DND-41 (cell line): Measurements from ENCODE around the gene KIFAP3.
A peak's percentile ranks its signal among the peaks of the same experiment; 100 is the strongest.

Source experiments
- ATAC-seq: fragments of 200-7000 bp; cut with Tn5 transposase; 3 replicates; pipeline ENCODE4 v1.9.1; 2021; ENCODE audit warnings: low read depth; ENCODE audit not compliant: insufficient read depth
- DNase-seq: peaks from one replicate; pipeline ENCODE4 v3.0.0-alpha.2; 2020
- H2AFZ ChIP-seq: 2 replicates; pipeline ENCODE4 v1.6.0; 2012; ENCODE audit warnings: low read depth, low read length
- H3K27ac ChIP-seq: 2 replicates; pipeline ENCODE4 v1.5.1; 2012; ENCODE audit warnings: low read length, inconsistent platforms
- H3K27me3 ChIP-seq: fragments of 200-600 bp; sonication (generic); 2 replicates; pipeline ENCODE4 v1.6.0; 2012; ENCODE audit warnings: low read length, mild to moderate bottlenecking, inconsistent platforms; ENCODE audit not compliant: insufficient read depth, poor library complexity
- H3K36me3 ChIP-seq: 2 replicates; pipeline ENCODE4 v1.5.1; 2012; ENCODE audit warnings: low read length, inconsistent platforms; ENCODE audit not compliant: insufficient read depth
- H3K4me1 ChIP-seq: 2 replicates; pipeline ENCODE4 v1.5.1; 2012; ENCODE audit warnings: mild to moderate bottlenecking, low read length; ENCODE audit not compliant: insufficient read depth
- H3K4me2 ChIP-seq: 2 replicates; pipeline ENCODE4 v1.6.0; 2012; ENCODE audit warnings: mild to moderate bottlenecking, moderate library complexity, low read length, inconsistent platforms; ENCODE audit not compliant: insufficient read depth
- H3K4me3 ChIP-seq, 2 experiments: fragments of 200-600 bp in 1 of 2; shearing (Covaris generic) in 1 of 2; 2 replicates each; pipeline ENCODE4 v1.5.1; 2012 to 2016; ENCODE audit warnings: inconsistent platforms in 2 of 2, low read length in 2 of 2, mild to moderate bottlenecking in 2 of 2, low read depth in 1 of 2, moderate library complexity in 1 of 2
- H3K79me2 ChIP-seq: 2 replicates; pipeline ENCODE4 v1.6.0; 2012; ENCODE audit warnings: low read length, inconsistent platforms; ENCODE audit not compliant: insufficient read depth
- H3K9ac ChIP-seq: 2 replicates; pipeline ENCODE4 v1.6.0; 2012; ENCODE audit warnings: low read depth, mild to moderate bottlenecking, inconsistent platforms, low read length, moderate library complexity
- H3K9me3 ChIP-seq: 2 replicates; pipeline ENCODE4 v1.5.1; 2012; ENCODE audit warnings: low read length, moderate library complexity, mild to moderate bottlenecking, inconsistent platforms; ENCODE audit not compliant: insufficient read depth, severe bottlenecking
- H4K20me1 ChIP-seq: 2 replicates; pipeline ENCODE4 v1.6.0; 2012; ENCODE audit warnings: low read length; ENCODE audit not compliant: insufficient read depth
- CTCF ChIP-seq: IDR thresholded peaks from 2 replicates; pipeline ENCODE4 v1.5.1; 2012; ENCODE audit warnings: borderline replicate concordance, low read length, moderate library complexity, mild to moderate bottlenecking; ENCODE audit not compliant: poor library complexity, severe bottlenecking; ENCODE audit errors: extremely low read depth
- EZH2 ChIP-seq: IDR thresholded peaks from 3 replicates; pipeline ENCODE4 v1.6.1; 2012; ENCODE audit warnings: borderline replicate concordance, low read depth, mild to moderate bottlenecking, moderate library complexity, low read length, inconsistent platforms; ENCODE audit not compliant: severe bottlenecking

Gene KIFAP3

GRCh38 chr1:169899519-169900217 is 174.8 kb downstream of the KIFAP3 start:
- no peak for TF ChIP-seq EZH2
- TF ChIP-seq CTCF = no peak
- peaks cover 4% of the 10 kb centered on the region for H3K4me1 ChIP-seq
- H3K27me3 ChIP-seq = no peaks in the 10 kb centered on the region
- no peak overlapping the region for H3K27ac ChIP-seq
- H4K20me1 ChIP-seq = no peaks in the 10 kb centered on the region
- no peak overlapping the region for H3K4me2 ChIP-seq
- no peak overlapping the region for H2AFZ ChIP-seq
- no peaks in the 10 kb centered on the region for H3K79me2 ChIP-seq
- H3K9me3 ChIP-seq = no peaks in the 10 kb centered on the region
- H3K36me3 ChIP-seq = no peaks in the 10 kb centered on the region
- no peak for ATAC-seq
- no peak overlapping the region for H3K9ac ChIP-seq
- no peak overlapping the region for H3K4me3 ChIP-seq
- DNase-seq = no peak

GRCh38 chr1:169896013-169896412 is 178.5 kb downstream of the KIFAP3 start:
- no peak for ATAC-seq
- H3K36me3 ChIP-seq = no peaks in the 10 kb centered on the region
- no peak overlapping the region for H3K27ac ChIP-seq
- H3K4me3 ChIP-seq = no peak overlapping the region
- no peaks in the 10 kb centered on the region for H4K20me1 ChIP-seq
- TF ChIP-seq EZH2 = no peak
- TF ChIP-seq CTCF = no peak
- H3K9me3 ChIP-seq = no peaks in the 10 kb centered on the region
- peaks cover 28% of the 10 kb centered on the region for H3K4me1 ChIP-seq
- H2AFZ ChIP-seq = no peak overlapping the region
- H3K79me2 ChIP-seq = peaks cover 24% of the 10 kb centered on the region
- no peak overlapping the region for H3K4me2 ChIP-seq
- DNase-seq = no peak
- H3K9ac ChIP-seq = no peak overlapping the region
- H3K27me3 ChIP-seq = no peaks in the 10 kb centered on the region

- Histone ChIP-seq H2AFZ (peak overlapping the region; percentile 86), H3K27ac (peak overlapping the region; percentile 99)
- ATAC-seq = no peak
These were observed 179.9 kb downstream of the KIFAP3 start for GRCh38 chr1:169894424-169895145.

More at GRCh38 chr1:169894424-169895145, 179.9 kb downstream of the KIFAP3 start:
- Histone ChIP-seq H3K36me3 (no peaks in the 10 kb centered on the region), H4K20me1 (no peaks in the 10 kb centered on the region), H3K4me2 (peak overlapping the region; percentile 96), H3K79me2 (peaks cover 37% of the 10 kb centered on the region), H3K9me3 (no peaks in the 10 kb centered on the region), H3K4me3 (peak overlapping the region; percentile 79 to 96; a peak in 3 of 4 replicates), H3K9ac (peak overlapping the region; percentile 90), H3K27me3 (no peaks in the 10 kb centered on the region), H3K4me1 (peaks cover 36% of the 10 kb centered on the region)
- TF ChIP-seq CTCF (no peak), EZH2 (no peak)
- DNase-seq = no peak
